NCI-H82 treated with DMSO at 0.1 percent for 48 hours (cell line): Measurements from ENCODE around the gene OBSL1.

Experiments used
- DNase-seq: peaks from one replicate; lab custom pipeline; 2025; ENCODE audit not compliant: unreplicated experiment; lab: John Stamatoyannopoulos, UW

Gene OBSL1

DNA sequence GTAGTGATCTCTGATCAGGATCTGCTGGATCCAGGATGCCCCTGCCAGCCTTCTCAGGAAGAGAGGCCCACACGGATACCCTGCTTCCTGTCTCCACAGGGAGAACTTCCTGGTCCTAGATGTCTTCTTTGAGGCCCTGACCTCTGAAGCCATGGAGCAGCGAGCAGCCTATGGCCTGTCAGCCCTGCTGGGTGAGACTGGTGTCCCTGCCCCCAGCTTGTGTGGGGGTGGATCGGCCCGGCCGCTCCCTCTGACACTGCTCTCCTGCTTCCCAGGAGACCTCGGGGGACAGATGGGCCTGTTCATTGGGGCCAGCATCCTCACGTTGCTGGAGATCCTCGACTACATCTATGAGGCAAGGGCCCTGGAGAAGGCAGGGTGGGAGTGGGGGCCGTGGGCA, 34.4 kb downstream of the OBSL1 start:
- no peak for DNase-seq

DNA sequence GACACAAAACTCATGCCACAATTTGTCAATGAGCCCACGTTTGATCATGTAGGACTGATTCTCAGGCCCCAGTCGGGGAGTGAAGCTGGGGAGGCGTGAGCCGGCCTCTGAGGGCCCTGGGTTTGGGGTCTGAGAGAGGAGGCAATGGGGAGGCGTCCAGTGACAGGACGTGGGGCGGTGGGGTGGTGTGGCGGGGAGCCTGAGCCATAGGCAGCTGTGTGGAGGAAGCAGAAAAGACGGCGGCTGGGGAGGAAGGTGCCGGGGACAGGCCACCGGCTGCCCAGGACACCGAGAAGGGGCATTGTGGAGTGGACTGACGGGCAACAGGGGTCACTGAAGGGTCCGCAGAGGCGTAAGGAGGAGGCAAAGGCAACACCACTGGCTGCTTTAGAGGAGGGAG, 34.9 kb downstream of the OBSL1 start:
- no peak for DNase-seq

DNA sequence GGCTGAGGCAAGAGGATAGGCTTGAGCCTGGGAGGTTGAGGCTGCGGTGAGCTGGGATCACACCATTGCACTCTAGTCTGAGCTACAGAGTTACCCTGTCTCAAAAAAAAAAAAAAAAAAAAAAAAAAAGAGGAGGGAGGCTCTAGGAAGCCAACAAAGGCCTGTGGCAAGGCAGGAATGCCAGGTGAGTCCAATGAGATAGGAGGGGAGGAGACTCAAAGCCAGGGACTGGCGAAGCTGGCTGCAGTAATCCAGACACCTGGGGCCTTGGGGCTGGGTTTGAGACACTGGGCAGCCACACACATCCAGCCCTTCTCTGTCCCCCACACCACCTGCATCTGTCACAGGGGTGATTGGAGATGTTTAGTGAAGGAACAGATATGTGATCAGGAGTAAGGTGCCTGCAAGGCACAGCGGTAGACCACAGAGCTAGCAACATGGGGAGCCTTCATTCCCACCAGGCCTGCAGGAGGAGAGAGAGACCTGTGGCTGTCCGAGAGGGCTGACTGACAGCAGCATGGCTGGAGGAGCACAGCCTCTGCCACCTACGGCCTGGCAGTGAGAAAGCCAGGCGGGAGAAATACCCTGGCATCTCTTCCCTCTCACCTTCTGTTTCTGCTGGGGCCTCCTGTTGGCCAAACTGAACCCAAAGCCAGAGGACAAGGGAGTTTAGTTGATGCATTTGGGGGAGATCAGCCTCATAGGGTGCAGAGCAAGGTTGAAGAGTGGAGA, 37.2 kb downstream of the OBSL1 start:
- no peak for DNase-seq

DNA sequence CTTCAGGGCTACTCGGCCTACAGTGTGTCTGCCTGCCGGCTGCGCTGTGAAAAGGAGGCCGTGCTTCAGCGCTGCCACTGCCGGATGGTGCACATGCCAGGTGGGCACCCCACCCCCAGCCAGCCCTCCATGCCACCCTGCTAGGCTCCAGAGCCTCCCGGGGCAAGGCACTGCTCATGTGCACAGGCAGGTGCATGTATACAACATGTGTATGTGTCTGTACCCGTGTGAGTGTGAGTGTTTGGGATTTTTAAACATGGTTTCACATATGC, 39.0 kb downstream of the OBSL1 start:
- no peak for DNase-seq

DNA sequence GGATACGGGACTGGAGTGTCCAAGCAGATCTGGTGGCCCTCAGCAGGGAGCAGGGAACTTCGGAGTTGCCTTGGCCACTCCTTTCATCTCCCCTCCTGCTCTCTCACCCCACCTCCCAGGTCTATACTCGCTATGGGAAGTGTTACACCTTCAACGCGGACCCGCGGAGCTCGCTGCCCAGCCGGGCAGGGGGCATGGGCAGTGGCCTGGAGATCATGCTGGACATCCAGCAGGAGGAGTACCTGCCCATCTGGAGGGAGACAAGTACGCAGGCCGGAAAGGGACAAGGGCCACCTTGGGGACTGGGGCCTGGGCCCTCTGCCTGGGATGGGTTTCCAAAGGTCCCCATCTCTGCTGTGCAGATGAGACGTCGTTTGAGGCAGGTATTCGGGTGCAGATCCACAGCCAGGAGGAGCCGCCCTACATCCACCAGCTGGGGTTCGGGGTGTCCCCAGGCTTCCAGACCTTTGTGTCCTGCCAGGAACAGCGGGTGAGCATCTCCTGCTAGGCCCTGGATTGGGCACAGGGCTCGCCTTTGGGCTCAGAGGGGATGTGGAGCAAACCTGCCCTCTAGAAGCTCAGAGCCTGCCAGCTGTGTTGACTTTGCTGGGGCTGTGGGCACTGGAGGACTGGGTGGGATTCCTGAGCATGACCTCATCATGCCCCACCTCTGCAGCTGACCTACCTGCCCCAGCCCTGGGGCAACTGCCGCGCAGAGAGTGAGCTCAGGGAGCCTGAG, 39.5 kb downstream of the OBSL1 start:
- no peak for DNase-seq

DNA sequence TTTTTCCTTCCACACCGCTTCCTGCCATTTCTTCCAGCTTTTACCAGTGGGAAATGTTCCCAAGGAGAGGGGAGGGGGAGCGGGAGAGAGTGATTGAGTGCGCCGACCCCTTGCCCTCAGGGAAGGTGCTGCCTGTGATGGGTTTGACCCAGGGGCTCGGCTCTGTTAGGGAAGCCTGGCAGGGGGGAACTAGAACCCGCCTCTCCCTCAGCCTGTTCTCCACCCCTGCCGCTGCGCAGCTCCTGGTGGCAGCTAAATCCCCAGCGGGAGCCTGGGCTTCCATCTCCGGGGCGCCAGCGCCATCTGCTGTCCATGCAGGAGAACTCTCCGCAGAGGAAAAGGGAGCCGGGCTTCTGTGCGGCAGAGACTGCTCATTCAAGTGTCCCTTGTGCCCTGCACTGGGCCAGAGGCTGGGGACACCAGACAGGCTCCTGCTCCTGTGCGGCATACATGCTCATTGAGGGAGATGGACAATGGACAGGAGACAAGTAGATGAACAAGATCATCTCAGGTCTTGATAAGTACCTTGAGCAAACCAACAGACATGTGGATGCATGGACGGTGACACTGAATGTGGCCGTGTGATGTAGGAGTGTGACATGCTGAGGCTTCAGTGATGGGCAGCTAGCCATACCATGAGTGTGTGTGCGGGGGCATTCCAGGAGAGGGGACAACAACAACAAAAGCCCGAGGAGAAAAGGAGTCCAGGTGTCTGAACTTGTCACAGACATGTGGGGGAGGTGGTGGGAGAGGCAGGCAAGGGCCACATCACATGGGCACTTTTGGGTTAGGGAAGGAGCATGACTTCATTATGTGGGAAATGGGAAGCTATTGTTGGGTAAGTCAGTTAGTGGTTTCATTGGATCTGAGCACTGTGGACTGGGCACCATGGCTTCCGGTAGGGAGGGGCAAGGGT, 41.0 kb downstream of the OBSL1 start:
- peak; percentile 79 for DNase-seq

DNA sequence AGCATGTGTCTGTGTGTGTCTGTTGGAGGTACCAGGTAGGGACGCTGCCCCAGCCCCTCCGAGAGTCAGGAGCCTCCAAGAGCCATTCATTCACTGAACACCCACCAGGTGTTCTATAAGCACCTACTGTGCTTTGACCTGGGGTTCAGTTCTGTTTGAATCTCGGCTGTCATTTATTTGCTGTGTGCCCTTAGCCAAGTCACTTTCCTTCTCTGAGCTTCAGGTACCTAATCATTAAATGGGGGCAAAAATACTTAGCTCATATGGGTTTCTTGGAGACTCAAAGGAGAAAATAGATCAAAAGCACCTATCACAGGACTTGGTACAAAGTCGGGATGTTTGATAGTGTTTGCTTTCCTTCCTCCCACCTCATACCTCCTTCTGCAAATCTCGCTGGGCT, 43.9 kb downstream of the OBSL1 start:
- DNase-seq: no peak

DNA sequence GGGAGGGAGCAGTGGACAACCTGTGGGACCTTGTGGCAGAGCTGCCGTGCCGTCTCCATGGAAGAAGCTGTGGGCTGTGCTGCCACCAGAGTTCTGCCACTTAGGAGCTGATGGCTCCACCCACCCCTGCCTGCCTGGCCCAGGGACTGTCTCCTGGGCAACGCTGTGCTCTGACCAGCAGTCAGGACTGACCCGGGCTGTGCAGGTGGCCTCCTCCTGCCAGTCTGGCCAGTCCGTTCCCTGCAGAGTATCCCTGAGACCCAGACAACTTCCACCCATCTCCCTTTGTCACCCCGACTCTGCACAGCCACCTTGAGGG, 44.3 kb downstream of the OBSL1 start:
- DNase-seq: no peak

DNA sequence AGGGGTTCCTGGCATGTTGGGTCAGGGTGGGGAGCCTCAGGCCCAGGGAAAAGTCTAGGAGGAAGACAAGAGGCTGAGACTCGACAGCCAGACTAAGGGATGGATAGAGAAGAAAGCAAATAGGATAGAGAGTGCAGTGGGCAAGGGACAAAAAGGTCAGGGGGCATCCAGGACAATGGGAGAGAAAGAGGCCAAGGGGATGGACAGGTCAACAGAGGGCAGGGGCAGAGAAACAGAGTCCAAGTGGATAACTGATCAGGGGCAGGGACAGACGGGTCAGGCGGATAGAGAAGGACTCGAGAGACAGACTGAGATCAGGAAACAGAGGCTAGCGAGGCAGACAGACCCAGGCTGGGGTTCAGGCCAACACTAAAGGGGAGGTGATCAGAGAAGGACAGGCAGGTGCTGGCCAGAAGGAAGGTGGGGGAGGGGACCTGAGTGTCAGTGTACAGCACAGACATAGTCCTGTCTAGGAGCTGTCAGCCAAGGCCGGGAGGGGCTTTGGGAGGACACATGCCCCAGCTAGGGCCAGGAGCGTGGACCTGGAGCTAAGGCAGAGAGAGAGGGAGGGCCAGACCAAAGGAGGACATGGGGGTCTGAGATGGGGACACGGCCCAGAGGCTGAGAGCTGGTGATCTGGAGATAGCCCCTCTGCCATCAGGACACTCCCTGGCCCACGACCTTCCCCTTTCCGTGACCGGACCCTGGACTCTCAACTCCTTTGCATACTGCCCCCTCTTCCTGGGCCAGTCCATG, 44.8 kb downstream of the OBSL1 start:
- DNase-seq: peak; percentile 9

DNA sequence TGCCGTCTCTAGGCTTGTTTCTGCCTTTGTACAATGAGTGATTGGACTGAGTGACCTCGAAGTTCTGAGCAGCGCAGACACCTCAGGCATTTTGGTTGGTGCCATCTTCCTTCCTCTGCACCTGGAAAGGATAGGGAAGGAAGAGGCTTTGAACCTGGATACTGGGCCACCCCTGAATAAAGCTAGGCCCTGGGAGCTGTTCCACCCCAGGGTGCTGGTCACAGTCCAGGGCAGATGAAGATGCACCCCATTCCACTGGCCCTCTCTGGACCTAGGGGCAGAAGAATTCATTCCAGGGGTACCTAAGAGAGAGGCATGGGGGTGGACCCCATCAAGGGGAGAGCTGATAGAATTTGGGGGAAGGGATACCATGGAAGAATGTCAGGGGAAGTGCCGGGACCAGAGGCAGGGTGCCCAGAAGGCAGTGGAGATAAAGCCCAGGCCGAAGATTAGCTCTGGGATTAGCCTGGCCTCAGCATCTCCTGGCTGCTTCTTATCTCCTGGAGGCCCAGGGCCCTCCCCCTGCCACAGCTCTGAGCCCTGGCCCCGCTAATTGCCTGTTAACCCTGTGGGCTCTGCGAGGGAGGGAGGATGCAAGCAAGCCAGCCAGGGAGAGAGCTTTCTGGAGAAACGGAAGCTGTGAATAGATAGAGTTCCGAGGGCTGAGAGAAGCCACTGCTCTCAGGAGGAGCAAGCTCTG, 45.7 kb downstream of the OBSL1 start:
- DNase-seq: peak; percentile 95

DNA sequence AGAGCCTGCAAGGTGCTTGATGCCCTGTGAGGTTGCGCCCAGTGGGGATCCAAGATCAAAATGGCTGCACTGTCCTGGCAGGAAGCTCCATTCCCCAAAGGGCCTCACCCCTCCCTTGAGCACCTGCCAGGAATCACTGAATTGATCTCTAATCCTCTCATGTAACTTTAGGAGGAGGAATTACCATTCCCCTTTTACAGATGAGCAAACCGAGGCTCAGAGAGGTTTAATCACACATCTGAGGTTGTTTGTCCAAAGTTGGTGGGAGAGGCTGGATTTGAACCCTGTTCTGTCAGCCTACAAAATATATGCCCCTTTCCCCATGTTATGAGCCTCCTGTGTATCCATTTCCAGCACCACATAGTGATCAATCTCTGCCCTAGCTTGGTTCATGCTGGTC, 46.5 kb downstream of the OBSL1 start:
- DNase-seq: no peak

DNA sequence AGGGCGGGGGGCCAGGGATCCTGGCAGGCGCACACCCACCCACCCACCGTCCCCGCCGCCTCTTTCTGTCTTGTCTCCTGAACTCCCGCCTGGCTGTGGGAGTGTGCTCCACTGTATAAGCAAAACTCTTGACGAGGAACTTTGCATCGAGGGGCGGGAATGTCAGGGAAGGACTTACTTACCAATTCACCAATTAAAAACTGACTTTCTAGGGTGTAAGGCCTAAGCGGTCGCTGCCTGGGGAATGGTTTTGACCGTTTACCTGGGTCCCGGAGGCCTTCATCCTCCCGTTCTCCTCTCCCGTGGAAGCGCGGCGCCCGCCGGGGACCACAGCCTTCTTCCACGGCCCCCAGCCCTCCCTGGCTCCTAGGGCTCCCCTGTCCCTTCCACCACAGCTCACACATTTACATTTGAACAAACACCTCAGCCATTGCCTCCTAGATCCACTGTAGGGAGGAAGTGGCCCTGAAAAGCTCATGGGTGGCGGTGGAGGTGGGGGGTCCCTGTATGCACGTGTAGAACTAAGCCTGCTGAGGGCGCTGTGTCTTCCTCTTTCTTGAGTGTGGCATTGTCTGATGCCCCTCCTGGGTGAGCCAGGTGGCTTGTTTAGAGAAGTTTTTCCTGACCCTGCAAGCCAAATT, 48.2 kb downstream of the OBSL1 start:
- DNase-seq: no peak

DNA sequence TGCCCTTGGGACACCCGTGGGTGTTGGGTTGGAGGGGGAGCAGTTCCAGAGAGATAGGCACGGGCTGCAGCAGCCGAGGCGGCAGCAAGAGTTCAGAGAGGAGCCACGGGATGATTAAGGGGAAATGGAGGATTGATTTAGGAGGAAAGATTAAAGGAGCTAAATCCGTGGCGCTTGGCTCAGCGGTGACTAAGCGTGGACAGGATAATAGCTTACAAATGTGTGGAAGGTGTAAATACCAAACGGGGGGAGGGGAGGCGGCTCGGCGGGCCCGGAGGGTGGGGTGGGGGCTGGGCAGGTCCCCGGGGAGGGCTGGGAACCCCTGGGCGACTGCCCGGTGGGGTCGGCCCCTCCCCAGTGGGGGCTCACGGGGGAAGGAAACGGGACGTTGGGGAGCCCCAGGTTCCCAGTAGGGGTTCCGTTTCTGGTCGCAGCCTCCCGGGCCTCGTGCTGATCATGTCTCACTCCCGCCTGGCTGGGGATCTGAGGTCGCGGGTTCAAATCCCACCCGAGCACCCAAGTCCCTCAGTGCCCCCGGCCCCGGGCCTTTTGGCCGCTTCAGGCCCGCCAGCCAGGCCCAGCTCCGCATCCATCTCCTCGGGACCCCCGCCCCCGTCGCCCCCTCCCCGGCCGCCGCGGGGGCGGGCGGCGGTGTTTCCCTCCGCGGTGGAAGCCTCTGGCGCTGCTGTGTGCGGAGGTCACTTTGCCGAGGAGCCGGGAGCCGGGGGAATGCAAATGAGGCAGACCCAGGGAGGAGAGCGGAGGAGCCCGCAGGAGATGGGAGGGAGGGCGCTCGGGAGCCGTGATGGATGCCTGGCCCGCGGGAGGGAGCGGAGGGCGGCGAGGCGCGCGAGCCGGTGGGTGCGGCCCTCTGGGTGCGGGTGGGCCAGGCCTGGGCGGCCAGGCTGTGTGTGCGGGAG, 49.0 kb downstream of the OBSL1 start:
- peak; percentile 97 for DNase-seq

DNA sequence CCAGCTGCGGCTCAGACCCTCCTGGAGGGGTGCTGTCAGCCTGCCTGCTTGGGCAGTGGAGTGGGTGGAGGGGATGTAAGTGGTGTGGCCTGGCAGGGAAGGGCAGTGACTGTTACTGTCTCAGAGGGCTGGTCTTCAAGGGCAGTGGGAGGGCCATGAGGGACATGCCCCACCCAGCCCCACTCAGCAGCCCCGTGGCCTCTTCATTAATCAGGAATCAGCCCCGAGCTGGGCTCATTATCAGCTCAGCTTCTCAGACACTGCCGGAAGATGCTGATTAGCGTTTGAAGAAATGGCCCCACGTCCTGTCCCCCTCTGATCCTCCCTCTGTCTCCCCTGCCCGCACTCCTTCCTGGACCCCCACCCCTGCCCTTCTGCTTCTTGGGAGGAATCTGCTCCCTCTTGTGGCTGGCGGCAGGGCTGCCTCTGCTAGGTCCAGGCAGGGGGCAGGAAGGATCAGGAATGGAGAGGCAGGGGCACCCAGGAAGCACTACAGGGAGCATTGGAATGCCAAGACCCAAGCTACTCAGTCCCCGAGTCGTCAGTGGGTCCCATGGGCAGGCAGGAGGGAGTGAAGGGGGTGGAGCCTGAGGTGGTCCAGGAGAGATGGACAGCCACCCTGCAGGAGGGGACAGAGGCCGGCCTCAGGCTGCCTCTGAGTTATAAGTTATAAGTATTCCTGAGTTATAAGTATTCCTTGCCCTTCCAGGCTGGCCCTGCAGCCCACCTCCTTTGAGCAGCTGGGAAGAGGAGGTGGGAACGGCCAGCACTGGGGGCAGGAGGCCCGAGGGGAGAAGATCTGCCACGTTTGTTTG, 50.1 kb downstream of the OBSL1 start:
- peak; percentile 98 for DNase-seq

DNA sequence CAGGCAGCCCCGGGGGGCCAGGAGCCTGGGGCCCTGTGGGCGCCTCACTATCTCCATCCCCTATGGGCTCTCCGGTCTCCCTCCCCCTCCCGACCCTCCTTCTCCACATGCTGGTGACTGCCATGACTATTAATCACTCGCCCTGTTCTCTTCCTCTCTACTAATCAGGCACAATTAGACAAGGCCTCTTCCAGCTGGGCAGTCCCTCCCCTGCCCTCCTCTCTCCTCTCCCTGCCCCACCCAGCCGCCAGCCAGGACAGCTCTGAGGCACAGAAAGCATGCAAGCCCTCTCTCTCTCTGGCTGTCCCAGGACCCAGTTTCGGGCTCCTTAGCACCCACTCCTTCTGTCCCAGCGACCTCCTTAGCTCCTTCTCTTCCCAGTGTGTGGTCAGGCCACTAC, 51.3 kb downstream of the OBSL1 start:
- peak; percentile 86 for DNase-seq

DNA sequence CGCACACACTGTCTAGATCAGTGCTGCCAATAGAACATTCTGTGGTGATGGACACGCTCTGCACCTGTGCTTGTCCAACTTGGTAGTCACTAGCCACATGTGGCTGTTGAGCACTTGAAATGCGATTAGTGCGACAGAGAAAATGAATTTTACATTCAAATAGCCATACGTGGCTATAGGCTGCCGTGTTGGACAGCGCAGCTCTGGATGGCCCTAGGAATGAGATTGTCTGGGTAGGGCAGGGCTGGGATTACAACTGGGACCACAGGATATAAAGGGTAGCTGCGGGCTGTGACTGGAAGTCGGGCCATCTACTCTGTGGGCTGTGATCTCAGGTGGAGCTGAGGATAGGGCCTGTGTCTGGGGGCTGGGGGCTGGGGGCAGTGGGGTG, 51.8 kb downstream of the OBSL1 start:
- DNase-seq: no peak

DNA sequence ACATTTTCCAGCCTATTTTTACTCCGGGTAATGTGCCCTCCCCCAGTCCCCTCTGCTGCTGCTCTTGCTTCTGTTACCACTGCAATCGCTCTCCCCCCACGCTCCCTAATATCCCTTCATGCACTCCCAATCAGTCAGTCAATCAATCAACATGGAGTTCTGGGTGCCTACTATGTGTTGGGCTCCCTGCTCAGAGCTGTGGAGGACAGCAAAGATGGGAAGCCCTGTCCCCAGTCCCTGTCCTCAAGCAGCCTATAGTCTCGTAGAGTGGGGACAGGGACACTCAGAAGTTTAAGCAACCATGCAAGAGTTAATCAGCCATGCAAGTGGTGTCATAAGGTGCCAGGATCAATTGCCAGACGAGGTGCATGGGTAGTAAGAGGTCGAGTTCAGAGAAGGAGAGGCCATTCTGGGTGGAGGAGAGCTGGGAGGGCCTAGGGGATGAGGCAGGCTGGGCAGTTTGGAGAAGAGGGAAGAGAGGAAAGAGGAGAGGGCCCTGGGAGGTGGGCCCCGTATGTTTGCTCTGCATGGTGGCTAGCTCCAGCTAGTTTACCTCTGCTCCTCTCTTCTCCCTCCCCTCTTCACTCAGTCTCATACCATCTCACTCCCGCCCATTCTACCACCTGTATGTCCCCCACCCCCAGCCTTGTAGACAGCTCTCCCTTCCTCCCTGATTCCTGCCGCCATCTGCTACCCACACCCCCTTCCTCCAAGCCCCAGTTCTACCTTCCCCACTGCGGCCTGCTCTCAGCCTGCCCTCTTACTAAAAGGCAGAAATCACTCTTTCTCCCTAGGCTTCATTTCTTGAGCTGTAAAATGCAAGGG, 53.2 kb downstream of the OBSL1 start:
- peak; percentile 73 for DNase-seq

DNA sequence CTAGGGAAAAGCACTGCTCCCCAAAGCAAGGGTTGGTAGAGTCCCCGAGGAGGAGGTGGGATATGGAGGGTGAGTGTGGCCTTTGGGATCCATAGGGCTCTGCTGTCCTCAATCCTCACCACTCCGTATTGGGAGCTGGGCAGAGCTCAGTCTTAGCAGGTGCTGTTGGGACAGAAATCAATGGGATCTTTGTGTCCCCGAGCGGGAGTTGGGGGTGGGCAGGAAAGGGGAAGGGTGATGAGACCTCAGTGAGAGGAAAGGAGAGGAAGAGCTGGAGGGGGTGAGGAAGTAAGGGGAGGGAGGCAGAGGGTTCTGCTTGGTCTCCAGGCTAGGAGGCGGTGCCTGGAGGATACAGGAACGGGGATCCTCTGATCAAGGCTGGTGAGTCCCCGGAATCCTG, 54.5 kb downstream of the OBSL1 start:
- DNase-seq: no peak
